HepG2 (cell line): ENCODE data around the gene SPANXN2.

Experiments used
- ARNT ChIP-seq: fragments of 450-650 bp; IDR thresholded peaks from 2 replicates; pipeline ENCODE4 v1.6.1; 2017
- IRF2 ChIP-seq: IDR thresholded peaks from 2 replicates; pipeline ENCODE4 v1.6.1; 2018; ENCODE audit warnings: missing genetic modification reagents, missing compliant biosample characterization
- POLR2AphosphoS5 ChIP-seq: IDR thresholded peaks from 2 replicates; pipeline ENCODE4 v1.6.1; 2012; ENCODE audit warnings: low read depth, low read length
- THRA ChIP-seq: sonication (generic); formaldehyde crosslinking; IDR thresholded peaks from 2 replicates; pipeline ENCODE4 v1.4.0; 2020; ENCODE audit warnings: missing genetic modification reagents, borderline replicate concordance

GRCh38 chrX:143683486-143683885 lies 37.1 kb downstream of the SPANXN2 start:
- TF ChIP-seq IRF2 (CRISPR knock-in tag) (no peak), THRA (no peak), POLR2AphosphoS5 (no peak), ARNT (no peak)
